IPS-15b (cell line): ENCODE data around the gene DOCK9.

ENCODE experiments used
- H3K27me3 ChIP-seq: one replicate; pipeline ENCODE4 v1.6.1; 2013; ENCODE audit warnings: low read length; ENCODE audit not compliant: control insufficient read depth, insufficient read depth
- H3K36me3 ChIP-seq: one replicate; pipeline ENCODE4 v1.6.1; 2013; ENCODE audit warnings: low read length; ENCODE audit not compliant: control insufficient read depth, insufficient read depth
- H3K4me1 ChIP-seq: one replicate; pipeline ENCODE4 v1.6.1; 2013; ENCODE audit warnings: mild to moderate bottlenecking, low read length; ENCODE audit not compliant: control insufficient read depth, insufficient read depth
- H3K4me3 ChIP-seq: one replicate; pipeline ENCODE4 v1.5.1; 2013; ENCODE audit warnings: low read depth, low read length
- H3K9ac ChIP-seq: one replicate; pipeline ENCODE4 v1.6.1; 2013; ENCODE audit warnings: low read depth, mild to moderate bottlenecking, low read length
- H3K9me3 ChIP-seq: one replicate; pipeline ENCODE4 v1.6.1; 2013; ENCODE audit warnings: mild to moderate bottlenecking, low read length; ENCODE audit not compliant: control insufficient read depth, insufficient read depth

The DOCK9 gene

GRCh38 chr13:98919566-98919965 is 58.3 kb downstream of the DOCK9 start:
- H3K27me3 ChIP-seq: no peaks in the 10 kb centered on the region
- H3K36me3 ChIP-seq: no peaks in the 10 kb centered on the region
- no peak overlapping the region for H3K9ac ChIP-seq
- H3K4me3 ChIP-seq: no peak overlapping the region
- no peaks in the 10 kb centered on the region for H3K9me3 ChIP-seq
- H3K4me1 ChIP-seq: no peaks in the 10 kb centered on the region

GRCh38 chr13:98918771-98919170 is 59.1 kb downstream of the DOCK9 start:
- H3K4me1 ChIP-seq: no peaks in the 10 kb centered on the region
- no peak overlapping the region for H3K4me3 ChIP-seq
- H3K36me3 ChIP-seq: no peaks in the 10 kb centered on the region
- no peaks in the 10 kb centered on the region for H3K9me3 ChIP-seq
- H3K9ac ChIP-seq: no peak overlapping the region
- no peaks in the 10 kb centered on the region for H3K27me3 ChIP-seq

- Histone ChIP-seq H3K27me3 (no peaks in the 10 kb centered on the region), H3K4me1 (no peaks in the 10 kb centered on the region), H3K9ac (no peak overlapping the region), H3K4me3 (no peak overlapping the region), H3K36me3 (no peaks in the 10 kb centered on the region), H3K9me3 (no peaks in the 10 kb centered on the region)
Observed at GRCh38 chr13:98917116-98917515, 60.7 kb downstream of the DOCK9 start.

- no peak overlapping the region for H3K9ac ChIP-seq
- no peaks in the 10 kb centered on the region for H3K9me3 ChIP-seq
- H3K27me3 ChIP-seq: no peaks in the 10 kb centered on the region
- H3K36me3 ChIP-seq: no peaks in the 10 kb centered on the region
- H3K4me1 ChIP-seq: no peaks in the 10 kb centered on the region
- H3K4me3 ChIP-seq: no peak overlapping the region
Observed at GRCh38 chr13:98916403-98916802, 61.5 kb downstream of the DOCK9 start.

- no peak overlapping the region for H3K4me3 ChIP-seq
- no peaks in the 10 kb centered on the region for H3K27me3 ChIP-seq
- no peaks in the 10 kb centered on the region for H3K36me3 ChIP-seq
- H3K9me3 ChIP-seq: no peaks in the 10 kb centered on the region
- no peak overlapping the region for H3K9ac ChIP-seq
- no peaks in the 10 kb centered on the region for H3K4me1 ChIP-seq
Observed at GRCh38 chr13:98915981-98916380, 61.9 kb downstream of the DOCK9 start.

GRCh38 chr13:98915563-98915962 is 62.3 kb downstream of the DOCK9 start:
- no peaks in the 10 kb centered on the region for H3K27me3 ChIP-seq
- no peak overlapping the region for H3K9ac ChIP-seq
- H3K4me1 ChIP-seq: no peaks in the 10 kb centered on the region
- no peaks in the 10 kb centered on the region for H3K9me3 ChIP-seq
- H3K4me3 ChIP-seq: no peak overlapping the region
- H3K36me3 ChIP-seq: no peaks in the 10 kb centered on the region

- H3K36me3 ChIP-seq: no peaks in the 10 kb centered on the region
- H3K9me3 ChIP-seq: no peaks in the 10 kb centered on the region
- no peak overlapping the region for H3K9ac ChIP-seq
- H3K4me3 ChIP-seq: no peak overlapping the region
- H3K4me1 ChIP-seq: no peaks in the 10 kb centered on the region
- no peaks in the 10 kb centered on the region for H3K27me3 ChIP-seq
Observed at GRCh38 chr13:98913741-98914140, 64.1 kb downstream of the DOCK9 start.

- no peaks in the 10 kb centered on the region for H3K27me3 ChIP-seq
- H3K9ac ChIP-seq: no peak overlapping the region
- no peaks in the 10 kb centered on the region for H3K36me3 ChIP-seq
- no peaks in the 10 kb centered on the region for H3K4me1 ChIP-seq
- H3K4me3 ChIP-seq: no peak overlapping the region
- H3K9me3 ChIP-seq: no peaks in the 10 kb centered on the region
Observed at GRCh38 chr13:98912846-98913245, 65.0 kb downstream of the DOCK9 start.

GRCh38 chr13:98910501-98910951 is 67.3 kb downstream of the DOCK9 start:
- Histone ChIP-seq H3K36me3 (no peaks in the 10 kb centered on the region), H3K27me3 (no peaks in the 10 kb centered on the region), H3K4me1 (no peaks in the 10 kb centered on the region), H3K9me3 (no peaks in the 10 kb centered on the region), H3K9ac (no peak overlapping the region), H3K4me3 (no peak overlapping the region)

- Histone ChIP-seq H3K4me1 (no peaks in the 10 kb centered on the region), H3K9ac (no peak overlapping the region), H3K4me3 (no peak overlapping the region), H3K9me3 (no peaks in the 10 kb centered on the region), H3K27me3 (no peaks in the 10 kb centered on the region), H3K36me3 (no peaks in the 10 kb centered on the region)
Observed at GRCh38 chr13:98909016-98909415, 68.8 kb downstream of the DOCK9 start.

- Histone ChIP-seq H3K9me3 (no peaks in the 10 kb centered on the region), H3K36me3 (no peaks in the 10 kb centered on the region), H3K4me1 (no peaks in the 10 kb centered on the region), H3K27me3 (no peaks in the 10 kb centered on the region), H3K4me3 (no peak overlapping the region), H3K9ac (no peak overlapping the region)
Observed at GRCh38 chr13:98906746-98907502, 70.9 kb downstream of the DOCK9 start.

- Histone ChIP-seq H3K4me3 (no peak overlapping the region), H3K27me3 (no peaks in the 10 kb centered on the region), H3K9ac (no peak overlapping the region), H3K4me1 (no peaks in the 10 kb centered on the region), H3K9me3 (no peaks in the 10 kb centered on the region), H3K36me3 (no peaks in the 10 kb centered on the region)
Observed at GRCh38 chr13:98905199-98905598, 72.7 kb downstream of the DOCK9 start.
